ENCODE data around the gene RNF224.

DNA sequence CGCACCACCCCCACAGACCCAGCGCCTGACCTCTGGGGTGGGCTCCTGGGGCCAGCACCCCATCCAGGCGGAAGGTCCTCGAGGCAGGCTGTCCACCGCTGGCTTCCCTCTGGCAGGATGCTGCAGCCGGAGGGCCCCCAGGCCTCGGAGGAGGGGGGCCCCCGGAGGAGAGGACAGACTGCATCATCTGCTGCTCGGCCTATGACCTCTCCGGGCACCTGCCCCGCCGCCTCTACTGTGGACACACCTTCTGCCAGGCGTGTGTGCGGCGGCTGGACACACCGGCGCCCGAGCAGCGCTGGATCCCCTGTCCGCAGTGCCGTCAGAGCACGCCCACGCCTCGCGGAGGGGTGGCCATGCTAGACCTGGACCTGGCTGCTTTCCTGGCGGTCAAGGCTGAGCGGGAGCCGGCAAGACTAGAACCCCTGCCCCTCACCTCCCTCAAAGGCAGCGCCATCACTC is 1.2 kb downstream of the RNF224 start:
- TF ChIP-seq POLR2A (IDR thresholded peaks at IDR 0.05; ENCODE audit: low read depth, low read length) (no peak), TAF1 (IDR thresholded peaks at IDR 0.05; ENCODE audit: low read depth, low read length) (no peak), POLR2AphosphoS5 (IDR thresholded peaks at IDR 0.05; ENCODE audit: low read depth, low read length) (no peak), SPI1 (IDR thresholded peaks at IDR 0.05; ENCODE audit: low read depth, low read length) (no peak), POU2F2 (IDR thresholded peaks at IDR 0.05; ENCODE audit: low read depth, low read length) (no peak)
